ENCODE measurements around the gene NRIP1.

Gene NRIP1

DNA sequence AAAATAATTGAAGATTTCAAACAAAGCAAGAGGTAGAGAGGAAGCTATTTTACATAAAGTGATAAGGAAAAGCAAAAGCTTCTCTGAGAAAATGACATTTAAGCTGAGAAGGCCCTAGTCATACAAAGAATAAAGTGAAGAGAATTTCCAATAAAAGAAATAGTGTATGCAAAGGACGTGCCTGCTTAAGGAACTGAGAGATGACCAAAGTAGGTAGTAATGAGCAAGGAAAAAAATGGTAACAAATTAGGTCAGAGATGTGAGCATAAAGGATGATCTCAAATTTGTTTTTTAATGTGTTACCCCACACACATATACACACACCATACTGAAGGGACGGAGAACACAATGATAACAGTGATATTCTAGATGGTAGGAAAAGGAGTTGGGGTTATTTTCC, 46.4 kb downstream of the NRIP1 start:
- H3K4me3 ChIP-seq (ENCODE audit: low read depth, low read length): no peak overlapping the region
- TF ChIP-seq CTCF (IDR thresholded peaks at IDR 0.05; ENCODE audit: low read depth, low read length, missing control alignments): no peak
- DNase-seq (ENCODE audit: low read depth): no peak

DNA sequence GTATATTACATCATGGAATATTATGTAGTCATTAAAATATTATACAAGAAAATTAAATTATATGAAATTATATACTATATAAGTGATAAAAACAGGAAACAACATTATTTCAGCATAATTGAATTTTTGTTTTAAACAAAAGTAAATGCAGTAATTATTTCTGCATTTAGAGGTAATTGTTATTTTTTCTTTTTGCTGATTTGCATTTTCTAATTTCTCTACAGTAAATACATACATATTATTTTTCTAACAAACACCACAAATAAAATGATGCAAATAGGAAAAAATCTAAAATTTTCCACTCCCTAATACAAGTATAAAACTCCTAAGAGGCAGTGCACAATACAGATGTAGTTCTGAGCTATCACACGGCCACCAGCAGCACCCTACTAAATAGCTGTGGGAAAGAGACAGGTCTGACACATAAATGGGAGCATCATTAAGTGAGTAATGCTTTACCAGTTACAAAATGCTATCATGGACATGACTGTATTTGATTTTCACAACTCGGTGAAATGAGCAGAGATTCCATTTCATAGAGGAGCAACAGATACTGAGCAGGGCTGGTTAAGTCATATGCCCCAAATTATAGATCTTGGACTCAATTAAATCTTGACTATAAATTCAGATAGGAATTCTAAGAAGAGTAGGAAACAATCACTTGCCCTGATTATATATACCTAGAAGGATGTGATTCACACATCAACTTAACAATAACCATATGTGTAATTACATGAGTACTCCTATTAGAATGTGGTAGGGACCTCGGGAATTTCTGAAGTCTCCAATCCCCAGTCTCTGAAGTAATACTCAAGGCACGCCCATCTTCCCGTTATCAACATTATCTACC, 49.0 kb downstream of the NRIP1 start:
- TF ChIP-seq CTCF (IDR thresholded peaks at IDR 0.05; ENCODE audit: low read depth, low read length, missing control alignments): no peak
- no peak overlapping the region for H3K4me3 ChIP-seq (ENCODE audit: low read depth, low read length)
- no peak for DNase-seq (ENCODE audit: low read depth)

GRCh38 chr21:15014221-15014620, 50.6 kb downstream of the NRIP1 start:
- TF ChIP-seq CTCF (IDR thresholded peaks at IDR 0.05; ENCODE audit: low read depth, low read length, missing control alignments): no peak
- no peak for DNase-seq (ENCODE audit: low read depth)
- H3K4me3 ChIP-seq (ENCODE audit: low read depth, low read length): no peak overlapping the region

DNA sequence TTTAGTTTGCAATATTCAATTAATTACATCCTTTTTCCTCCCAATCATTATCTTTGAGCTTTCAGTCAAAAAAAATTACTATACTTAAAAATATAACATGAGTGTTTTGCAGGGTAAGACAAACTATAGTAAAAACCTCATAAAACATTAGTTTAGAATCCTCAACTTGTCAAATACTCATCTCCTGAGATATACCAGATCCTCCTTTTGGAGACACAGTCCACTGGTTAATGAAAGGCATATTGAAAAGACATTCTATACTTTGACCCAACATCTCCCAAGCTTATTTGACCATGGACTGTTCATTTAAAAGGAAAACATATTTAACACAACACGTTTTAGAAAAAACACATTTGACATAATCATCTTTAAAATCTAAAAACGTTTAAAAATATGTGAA, 52.8 kb downstream of the NRIP1 start:
- no peak overlapping the region for H3K4me3 ChIP-seq (ENCODE audit: low read depth, low read length)
- TF ChIP-seq CTCF (IDR thresholded peaks at IDR 0.05; ENCODE audit: low read depth, low read length, missing control alignments): no peak
- no peak for DNase-seq (ENCODE audit: low read depth)

- DNase-seq (ENCODE audit: low read depth): no peak
- H3K4me3 ChIP-seq (ENCODE audit: low read depth, low read length): no peak overlapping the region
- no peak for TF ChIP-seq CTCF (IDR thresholded peaks at IDR 0.05; ENCODE audit: low read depth, low read length, missing control alignments)
These were observed 54.2 kb downstream of the NRIP1 start for GRCh38 chr21:15010645-15011044.

DNA sequence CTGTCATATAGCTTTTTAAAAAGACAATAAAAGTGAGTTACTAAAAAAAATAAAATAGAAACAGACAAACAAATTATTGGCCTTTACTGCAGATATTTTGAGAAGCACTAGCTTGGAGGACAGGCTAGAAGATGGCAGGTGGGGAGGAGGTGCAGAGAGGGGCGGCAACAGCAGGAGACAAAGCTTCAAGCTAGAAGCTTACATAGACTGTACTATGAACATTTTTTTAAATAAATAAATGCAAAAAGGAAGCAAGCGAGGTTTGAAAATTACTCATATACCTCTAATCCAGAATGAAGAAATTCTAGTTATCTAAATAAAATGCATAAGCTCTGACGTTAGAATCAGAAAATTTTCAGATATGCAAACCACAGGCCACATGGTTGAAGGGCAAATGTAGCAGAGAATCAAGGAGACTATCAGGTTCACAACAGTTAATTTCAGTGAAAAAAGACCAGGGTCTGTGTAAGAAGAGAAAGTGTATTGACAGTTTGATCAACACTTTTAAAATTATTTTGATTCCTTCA, 54.9 kb downstream of the NRIP1 start:
- DNase-seq (ENCODE audit: low read depth): no peak

More for the DNA sequence above, 54.9 kb downstream of the NRIP1 start:
- no peak for TF ChIP-seq CTCF (IDR thresholded peaks at IDR 0.05; ENCODE audit: low read depth, low read length, missing control alignments)
- H3K4me3 ChIP-seq (ENCODE audit: low read depth, low read length): no peak overlapping the region
